ENCODE data around the gene EFNA1. TPM values are rescaled to one million over a fixed set of nuclear protein-coding genes. Genes with fewer than 3 reads are reported as not detected.

Gene EFNA1
- total RNA-seq, 1 experiment from 2014 or later, result 35.7 TPM

- H3K4me2 ChIP-seq, result no peak overlapping the region
- no peak for DNase-seq
- no peak overlapping the region for H3K4me3 ChIP-seq
- intact Hi-C loops (cut with micrococcal nuclease; ENCODE audit: unreplicated experiment), result no loop called here
- H2AFZ ChIP-seq, result no peak overlapping the region
- ChIA-PET CTCF (no interaction called here), POLR2A (ENCODE audit: unreplicated experiment) (no interaction called here)
- no peaks in the 10 kb centered on the region for H3K36me3 ChIP-seq (ENCODE audit: low read depth)
- no peaks in the 10 kb centered on the region for H3F3A ChIP-seq (ENCODE audit: insufficient read depth, low read depth)
- no peak overlapping the region for H3K27ac ChIP-seq
- no peaks in the 10 kb centered on the region; the same call in 1 of the 2 replicates for H4K20me1 ChIP-seq (ENCODE audit: insufficient read depth)
- no peaks in the 10 kb centered on the region for H3K27me3 ChIP-seq (ENCODE audit: insufficient read depth, low read depth)
- no peaks in the 10 kb centered on the region for H3K79me2 ChIP-seq (ENCODE audit: low read depth)
- H3K9me3 ChIP-seq (ENCODE audit: insufficient read depth, low read depth), result no peaks in the 10 kb centered on the region
- H3K9me2 ChIP-seq (ENCODE audit: insufficient read depth), result no peaks in the 10 kb centered on the region
- no peaks in the 10 kb centered on the region for H3K4me1 ChIP-seq (replicated peaks; ENCODE audit: insufficient read depth)
- no peak for TF ChIP-seq EZH2 (IDR thresholded peaks at IDR 0.05; ENCODE audit: low read depth)
- no peak for TF ChIP-seq CTCF (conservative IDR thresholded peaks at IDR 0.05)
- no TSS peak for BruUV-seq (replicated peaks)
These were observed 16.9 kb upstream of the EFNA1 start for GRCh38 chr1:155110826-155111225.

GRCh38 chr1:155113450-155113980 lies 14.2 kb upstream of the EFNA1 start:
- POLR2A ChIA-PET (ENCODE audit: unreplicated experiment), result no interaction called here
- BruUV-seq (replicated peaks), result no TSS peak
- intact Hi-C loops (cut with micrococcal nuclease; ENCODE audit: unreplicated experiment), result no loop called here
- H4K20me1 ChIP-seq (ENCODE audit: insufficient read depth), result no peaks in the 10 kb centered on the region
- CTCF ChIA-PET, result no interaction called here
- no peak overlapping the region for H3K4me3 ChIP-seq
- H3K9me2 ChIP-seq (ENCODE audit: insufficient read depth), result no peaks in the 10 kb centered on the region
- H3K4me2 ChIP-seq, result no peak overlapping the region
- no peaks in the 10 kb centered on the region for H3K79me2 ChIP-seq (ENCODE audit: low read depth)
- TF ChIP-seq EZH2 (IDR thresholded peaks at IDR 0.05; ENCODE audit: low read depth) (no peak), CTCF (conservative IDR thresholded peaks at IDR 0.05) (no peak)
- no peaks in the 10 kb centered on the region for H3K36me3 ChIP-seq (ENCODE audit: low read depth)
- H3K27me3 ChIP-seq (ENCODE audit: insufficient read depth, low read depth), result no peaks in the 10 kb centered on the region
- no peak overlapping the region for H2AFZ ChIP-seq
- H3F3A ChIP-seq (ENCODE audit: insufficient read depth, low read depth), result no peaks in the 10 kb centered on the region
- H3K4me1 ChIP-seq (replicated peaks; ENCODE audit: insufficient read depth), result no peaks in the 10 kb centered on the region
- no peak for DNase-seq
- H3K9me3 ChIP-seq (ENCODE audit: insufficient read depth, low read depth), result no peaks in the 10 kb centered on the region
- H3K27ac ChIP-seq, result no peak overlapping the region

- intact Hi-C loops (cut with micrococcal nuclease; ENCODE audit: unreplicated experiment), result no loop called here
- H3K79me2 ChIP-seq (ENCODE audit: low read depth), result no peaks in the 10 kb centered on the region
- no peak overlapping the region for H3K4me3 ChIP-seq
- H3K27ac ChIP-seq, result no peak overlapping the region
- ChIA-PET POLR2A (ENCODE audit: unreplicated experiment) (interaction anchor here (0.6 to 0.7 kb wide), 2 partner anchors 18 to 20 kb away, joined by 4 to 30 read pairs; no protein-coding TSS in a partner anchor), CTCF (interaction anchor here (0.8 kb wide), 1 partner anchor 26 kb away, joined by 5 read pairs; no protein-coding TSS in a partner anchor)
- no peak overlapping the region for H2AFZ ChIP-seq
- H3K4me2 ChIP-seq, result no peak overlapping the region
- no peaks in the 10 kb centered on the region for H3K9me2 ChIP-seq (ENCODE audit: insufficient read depth)
- H3F3A ChIP-seq (ENCODE audit: insufficient read depth, low read depth), result peaks cover 5% of the 10 kb centered on the region; the same call in 1 of the 2 replicates
- H3K36me3 ChIP-seq (ENCODE audit: low read depth), result no peaks in the 10 kb centered on the region
- H3K27me3 ChIP-seq (ENCODE audit: insufficient read depth, low read depth), result no peaks in the 10 kb centered on the region
- BruUV-seq (replicated peaks), result no TSS peak
- no peaks in the 10 kb centered on the region for H3K9me3 ChIP-seq (ENCODE audit: insufficient read depth, low read depth)
- TF ChIP-seq EZH2 (IDR thresholded peaks at IDR 0.05; ENCODE audit: low read depth), result no peak
- no peaks in the 10 kb centered on the region for H3K4me1 ChIP-seq (replicated peaks; ENCODE audit: insufficient read depth)
- no peaks in the 10 kb centered on the region for H4K20me1 ChIP-seq (ENCODE audit: insufficient read depth)
- DNase-seq, result no peak
These were observed 11.4 kb upstream of the EFNA1 start for GRCh38 chr1:155116113-155116764.

Measured in PC-9 (cell line).